ENCODE results near the gene RAMAC. TPM values are rescaled to one million over a fixed set of nuclear protein-coding genes. Genes with fewer than 3 reads are reported as not detected.

The RAMAC gene
- total and polyA plus RNA-seq, 2 of the 4 experiments (the other 2 are of a cell fraction) = 23.6 to 29.6 TPM

DNA sequence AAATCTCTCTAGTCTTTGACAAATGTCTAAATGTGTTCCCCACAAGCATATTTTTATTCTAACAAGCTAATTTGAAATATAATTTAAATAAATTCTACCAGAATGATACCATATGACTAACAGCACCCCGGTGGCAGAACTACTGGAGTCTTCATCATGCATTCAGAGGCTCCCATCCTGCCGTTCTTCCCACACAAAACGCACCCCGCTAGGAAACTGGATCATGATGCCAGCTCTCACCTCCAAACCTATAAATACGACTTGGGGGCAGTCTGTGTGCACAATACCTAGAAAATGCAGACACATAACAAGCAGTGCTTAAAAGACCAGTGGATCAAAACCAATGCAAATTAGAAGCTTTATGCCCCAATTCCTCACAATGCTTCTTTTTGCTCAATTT, 42.0 kb upstream of the RAMAC start:
- Histone ChIP-seq H3K9me3 (ENCODE audit: control insufficient read depth, insufficient read depth, low read length) (no peaks in the 10 kb centered on the region), H3K18ac (ENCODE audit: low read depth, low read length) (no peak overlapping the region), H4K8ac (ENCODE audit: low read depth in 2 of 2, low read length in 2 of 2) (no peak overlapping the region), H2BK120ac (ENCODE audit: low read depth, low read length) (no peak overlapping the region), H2BK5ac (ENCODE audit: low read depth, low read length, poor library complexity, severe bottlenecking) (no peak overlapping the region), H2BK20ac (ENCODE audit: low read depth, low read length) (no peak overlapping the region), H4K91ac (ENCODE audit: insufficient read depth, low read depth, low read length) (no peak overlapping the region), H3K4me2 (ENCODE audit: low read depth, low read length) (no peak overlapping the region), H3K4ac (ENCODE audit: low read depth, low read length) (no peak overlapping the region), H3K4me1 (ENCODE audit: control insufficient read depth, insufficient read depth, low read length) (no peaks in the 10 kb centered on the region), H3K36me3 (ENCODE audit: control insufficient read depth, insufficient read depth, low read length) (no peaks in the 10 kb centered on the region), H3K79me1 (ENCODE audit: low read depth in 1 of 2, low read length in 2 of 2) (no peaks in the 10 kb centered on the region), H2AK5ac (ENCODE audit: low read depth, low read length) (no peak overlapping the region), H2AFZ (replicated peaks; ENCODE audit: low read length, poor library complexity) (no peak overlapping the region), H3K23ac (ENCODE audit: low read depth, low read length) (no peak overlapping the region), H3K14ac (replicated peaks; ENCODE audit: low read depth, low read length) (no peak overlapping the region), H3K27me3 (ENCODE audit: control insufficient read depth, insufficient read depth, low read length) (peaks cover 5% of the 10 kb centered on the region), H2AK9ac (replicated peaks; ENCODE audit: low read depth, low read length, poor library complexity) (no peak overlapping the region), H4K20me1 (ENCODE audit: insufficient read depth, low read length) (no peaks in the 10 kb centered on the region), H3K9me1 (ENCODE audit: insufficient read depth, low read length) (no peaks in the 10 kb centered on the region), H4K5ac (ENCODE audit: low read depth, low read length) (no peak overlapping the region), H3K56ac (ENCODE audit: extremely low read depth, insufficient read depth, low read length) (no peak overlapping the region), H3K4me3 (ENCODE audit: insufficient read depth, low read depth, low read length) (no peak overlapping the region), H3K9ac (ENCODE audit: low read depth, low read length) (no peak overlapping the region), H3K27ac (ENCODE audit: insufficient read depth, low read length) (no peak overlapping the region), H2BK15ac (ENCODE audit: low read depth, low read length) (no peak overlapping the region)
- TF ChIP-seq MAFK (IDR thresholded peaks at IDR 0.05; ENCODE audit: low read depth, low read length) (no peak), BHLHE40 (IDR thresholded peaks at IDR 0.05; ENCODE audit: low read depth, low read length) (no peak), SMC3 (IDR thresholded peaks at IDR 0.05; ENCODE audit: low read depth, low read length) (no peak), NFE2L2 (IDR thresholded peaks at IDR 0.05; ENCODE audit: low read depth, low read length) (no peak), RFX5 (IDR thresholded peaks at IDR 0.05; ENCODE audit: low read depth, low read length) (no peak), RCOR1 (IDR thresholded peaks at IDR 0.05; ENCODE audit: insufficient replicate concordance, low read length) (no peak)
- intact Hi-C loops (cut with micrococcal nuclease) (no loop called here), in situ Hi-C loops (cut with MboI; ENCODE audit: low sequenced_read_pairs) (no loop called here), dilution Hi-C loops (cut with HindIII; ENCODE audit: low sequenced_read_pairs, unreplicated experiment) (no loop called here)
- ATAC-seq (ENCODE audit: low read depth) = no peak
- no TSS peak for BruUV-seq (replicated peaks)
- POLR2A ChIA-PET (ENCODE audit: unreplicated experiment) = no interaction called here
- CTCF ChIA-PET = no interaction called here
- 62% methylated on average over 2 of the region's 5 CpGs; no CpG with 5 or more reads in 1 of the 2 experiments for WGBS, 2 experiments (ENCODE audit: extremely low coverage in 2 of 2, insufficient read length in 1 of 2)
- no peak for DNase-seq
